Esophagus squamous epithelium (tissue), 4 donors: Measurements from ENCODE around the gene SERINC5.

Experiments
- CTCF ChIP-seq, 6 experiments: fragments of 450-650 bp in 4 of 6; fragments of 200-600 bp in 2 of 6; sonication (generic) in 2 of 6; IDR thresholded peaks; one replicate each; pipeline ENCODE4 v1.5.1; 2016 to 2019; ENCODE audit warnings: antibody characterized with exemption in 6 of 6, mild to moderate bottlenecking in 4 of 6, moderate library complexity in 4 of 6
- POLR2A ChIP-seq, 4 donors: fragments of 450-650 bp; IDR thresholded peaks; one replicate each; pipeline ENCODE4 v1.6.1; 2017; ENCODE audit warnings: antibody characterized with exemption in 4 of 4, mild to moderate bottlenecking in 4 of 4, moderate library complexity in 3 of 4

- no peak for TF ChIP-seq POLR2A (IDR thresholded peaks at IDR 0.05)
- TF ChIP-seq CTCF (IDR thresholded peaks at IDR 0.05), result no peak
Measured at GRCh38 chr5:80230269-80230992, 25.4 kb downstream of the SERINC5 start.
